ENCODE data around the gene DUSP11. TPM values are rescaled to one million over a fixed set of nuclear protein-coding genes. Genes with fewer than 3 reads are reported as not detected.

Gene DUSP11
- total RNA-seq: 10 to 100 TPM; 30.2 to 31.0 TPM

- Mint-ChIP-seq H3K4me3 (peak within 1 kb of the TSS; percentile 99), H3K36me3 (peaks cover 13% of the 10 kb centered on the region)
Measured at GRCh38 chr2:73779467-73780236, at the start of gene DUSP11. TSS of gene DUSP11 (minus strand) at chr2:73780103. CDS start at chr2:73779974, 129 bp downstream.

GRCh38 chr2:73828818-73829570 is 49.1 kb upstream of the DUSP11 start, which contains the start of gene STAMBP:
TSS of gene STAMBP (plus strand) at chr2:73828961. CDS start at chr2:73830857, 1,896 bp downstream.
- peak within 1 kb of the TSS; percentile 98 for H3K4me3 Mint-ChIP-seq
- H3K4me1 Mint-ChIP-seq: peaks cover 41% of the 10 kb centered on the region
- H3K27me3 Mint-ChIP-seq: no peaks in the 10 kb centered on the region
- H3K27ac Mint-ChIP-seq: peak within 1 kb of the TSS; percentile 96
- peak; percentile 87 for DNase-seq
- H3K36me3 Mint-ChIP-seq: peaks cover 28% of the 10 kb centered on the region
- H3K9me3 Mint-ChIP-seq: peaks cover 6% of the 10 kb centered on the region

More at GRCh38 chr2:73779467-73780236, at the start of gene DUSP11:
- H3K27ac Mint-ChIP-seq: peak within 1 kb of the TSS; percentile 94
- H3K9me3 Mint-ChIP-seq: no peaks in the 10 kb centered on the region
- H3K27me3 Mint-ChIP-seq: no peaks in the 10 kb centered on the region
- peaks cover 16% of the 10 kb centered on the region for H3K4me1 Mint-ChIP-seq
- peak; percentile 94 for DNase-seq

- H3K9me3 Mint-ChIP-seq: peaks cover 6% of the 10 kb centered on the region
- H3K27ac Mint-ChIP-seq: peak overlapping the region; percentile 96
- peak overlapping the region; percentile 98 for H3K4me3 Mint-ChIP-seq
- H3K36me3 Mint-ChIP-seq: peaks cover 22% of the 10 kb centered on the region
- H3K4me1 Mint-ChIP-seq: peaks cover 41% of the 10 kb centered on the region
- H3K27me3 Mint-ChIP-seq: no peaks in the 10 kb centered on the region
- no peak for DNase-seq
Measured at GRCh38 chr2:73828389-73828817, 48.5 kb upstream of the DUSP11 start.

- peaks cover 5% of the 10 kb centered on the region for H3K9me3 Mint-ChIP-seq
- H3K36me3 Mint-ChIP-seq: peaks cover 20% of the 10 kb centered on the region
- peak overlapping the region; percentile 98 for H3K4me3 Mint-ChIP-seq
- peak overlapping the region; percentile 96 for H3K27ac Mint-ChIP-seq
- H3K4me1 Mint-ChIP-seq: peaks cover 40% of the 10 kb centered on the region
- DNase-seq: no peak
- no peaks in the 10 kb centered on the region for H3K27me3 Mint-ChIP-seq
Measured at GRCh38 chr2:73827660-73828388, 47.9 kb upstream of the DUSP11 start.

GRCh38 chr2:73827018-73827417 is 47.1 kb upstream of the DUSP11 start:
- Mint-ChIP-seq H3K27ac (no peak overlapping the region), H3K4me3 (no peak overlapping the region), H3K27me3 (no peaks in the 10 kb centered on the region), H3K36me3 (peaks cover 11% of the 10 kb centered on the region), H3K9me3 (no peaks in the 10 kb centered on the region), H3K4me1 (peaks cover 34% of the 10 kb centered on the region)
- no peak for DNase-seq

- no peak overlapping the region for H3K27ac Mint-ChIP-seq
- peaks cover 32% of the 10 kb centered on the region for H3K4me1 Mint-ChIP-seq
- peaks cover 3% of the 10 kb centered on the region for H3K36me3 Mint-ChIP-seq
- H3K4me3 Mint-ChIP-seq: no peak overlapping the region
- DNase-seq: no peak
- no peaks in the 10 kb centered on the region for H3K9me3 Mint-ChIP-seq
- H3K27me3 Mint-ChIP-seq: peaks cover 4% of the 10 kb centered on the region
Measured at GRCh38 chr2:73825408-73825807, 45.5 kb upstream of the DUSP11 start.

- DNase-seq: no peak
- no peak overlapping the region for H3K27ac Mint-ChIP-seq
- no peak overlapping the region for H3K4me3 Mint-ChIP-seq
- peaks cover 22% of the 10 kb centered on the region for H3K4me1 Mint-ChIP-seq
- H3K36me3 Mint-ChIP-seq: peaks cover 3% of the 10 kb centered on the region
- H3K27me3 Mint-ChIP-seq: peaks cover 4% of the 10 kb centered on the region
- no peaks in the 10 kb centered on the region for H3K9me3 Mint-ChIP-seq
Measured at GRCh38 chr2:73823916-73824523, 44.1 kb upstream of the DUSP11 start.

- no peak for DNase-seq
- Mint-ChIP-seq H3K4me3 (no peak overlapping the region), H3K4me1 (peaks cover 20% of the 10 kb centered on the region), H3K27me3 (peaks cover 4% of the 10 kb centered on the region), H3K36me3 (no peaks in the 10 kb centered on the region), H3K27ac (no peak overlapping the region), H3K9me3 (no peaks in the 10 kb centered on the region)
Measured at GRCh38 chr2:73823416-73823815, 43.5 kb upstream of the DUSP11 start.

- Mint-ChIP-seq H3K27ac (peak overlapping the region; percentile 39), H3K9me3 (no peaks in the 10 kb centered on the region), H3K4me1 (peaks cover 20% of the 10 kb centered on the region)
Measured at GRCh38 chr2:73822991-73823390, 43.1 kb upstream of the DUSP11 start.

GRCh38 chr2:73822276-73822675 is 42.4 kb upstream of the DUSP11 start:
- Mint-ChIP-seq H3K4me1 (peaks cover 15% of the 10 kb centered on the region), H3K27ac (no peak overlapping the region)

More at GRCh38 chr2:73822991-73823390, 43.1 kb upstream of the DUSP11 start:
- no peak for DNase-seq
- Mint-ChIP-seq H3K4me3 (no peak overlapping the region), H3K36me3 (no peaks in the 10 kb centered on the region), H3K27me3 (peaks cover 4% of the 10 kb centered on the region)

GRCh38 chr2:73821669-73822068 is 41.8 kb upstream of the DUSP11 start:
- Mint-ChIP-seq H3K4me3 (no peak overlapping the region), H3K27me3 (peaks cover 4% of the 10 kb centered on the region), H3K36me3 (no peaks in the 10 kb centered on the region), H3K27ac (no peak overlapping the region), H3K9me3 (no peaks in the 10 kb centered on the region), H3K4me1 (peaks cover 14% of the 10 kb centered on the region)
- DNase-seq: no peak

More at GRCh38 chr2:73822276-73822675, 42.4 kb upstream of the DUSP11 start:
- Mint-ChIP-seq H3K4me3 (no peak overlapping the region), H3K9me3 (no peaks in the 10 kb centered on the region), H3K36me3 (no peaks in the 10 kb centered on the region), H3K27me3 (peaks cover 4% of the 10 kb centered on the region)
- no peak for DNase-seq

- DNase-seq: peak; percentile 25
- Mint-ChIP-seq H3K27me3 (peaks cover 4% of the 10 kb centered on the region), H3K4me3 (no peak overlapping the region), H3K27ac (peak overlapping the region; percentile 64), H3K4me1 (peaks cover 14% of the 10 kb centered on the region), H3K36me3 (no peaks in the 10 kb centered on the region), H3K9me3 (no peaks in the 10 kb centered on the region)
Measured at GRCh38 chr2:73821227-73821626, 41.3 kb upstream of the DUSP11 start.

- no peaks in the 10 kb centered on the region for H3K9me3 Mint-ChIP-seq
- DNase-seq: no peak
- H3K4me1 Mint-ChIP-seq: peaks cover 11% of the 10 kb centered on the region
- H3K27me3 Mint-ChIP-seq: peaks cover 12% of the 10 kb centered on the region
- H3K36me3 Mint-ChIP-seq: no peaks in the 10 kb centered on the region
- H3K27ac Mint-ChIP-seq: no peak overlapping the region
- H3K4me3 Mint-ChIP-seq: no peak overlapping the region
Measured at GRCh38 chr2:73818296-73818695, 38.4 kb upstream of the DUSP11 start.

- DNase-seq: no peak
- H3K4me1 Mint-ChIP-seq: no peaks in the 10 kb centered on the region
- H3K9me3 Mint-ChIP-seq: no peaks in the 10 kb centered on the region
- no peak overlapping the region for H3K4me3 Mint-ChIP-seq
- H3K36me3 Mint-ChIP-seq: no peaks in the 10 kb centered on the region
- peaks cover 15% of the 10 kb centered on the region for H3K27me3 Mint-ChIP-seq
- no peak overlapping the region for H3K27ac Mint-ChIP-seq
Measured at GRCh38 chr2:73812635-73813034, 32.7 kb upstream of the DUSP11 start.

Data from activated naive CD8-positive, alpha-beta T cell treated with anti-CD3 and anti-CD28 coated beads for 36 hours (primary cell).